ENCODE measurements around the gene ANKFY1.

ANKFY1 gene

GRCh38 chr17:4184811-4185210, 79.0 kb downstream of the ANKFY1 start:
- TF ChIP-seq CTCF (IDR thresholded peaks at IDR 0.05; ENCODE audit: control extremely low read depth, extremely low read depth, low read depth, missing control alignments) = no peak
- no peak for DNase-seq (ENCODE audit: extremely low spot score)
- POLR2A ChIA-PET = no interaction called here
- CTCF ChIA-PET = interaction anchor here (2.3 kb wide), 1 partner anchor 15 kb away, joined by 7 read pairs; no protein-coding TSS in a partner anchor

GRCh38 chr17:4182043-4182442, 81.7 kb downstream of the ANKFY1 start:
- DNase-seq (ENCODE audit: extremely low spot score) = no peak
- no peak for TF ChIP-seq CTCF (IDR thresholded peaks at IDR 0.05; ENCODE audit: control extremely low read depth, extremely low read depth, low read depth, missing control alignments)
- ChIA-PET POLR2A (no interaction called here), CTCF (interaction anchor here (1.0 to 1.2 kb wide), 2 partner anchors 18 to 22 kb away, joined by 3 to 5 read pairs; no protein-coding TSS in a partner anchor)

GRCh38 chr17:4180791-4181190, 83.0 kb downstream of the ANKFY1 start:
- ChIA-PET POLR2A (no interaction called here), CTCF (interaction anchor here (1.0 to 1.2 kb wide), 2 partner anchors 19 to 21 kb away, joined by 3 to 5 read pairs; no protein-coding TSS in a partner anchor)
- DNase-seq (ENCODE audit: extremely low spot score) = no peak
- TF ChIP-seq CTCF (IDR thresholded peaks at IDR 0.05; ENCODE audit: control extremely low read depth, extremely low read depth, low read depth, missing control alignments) = no peak

GRCh38 chr17:4179071-4179470, 84.7 kb downstream of the ANKFY1 start:
- TF ChIP-seq CTCF (IDR thresholded peaks at IDR 0.05; ENCODE audit: control extremely low read depth, extremely low read depth, low read depth, missing control alignments) = no peak
- CTCF ChIA-PET = no interaction called here
- DNase-seq (ENCODE audit: extremely low spot score) = no peak
- POLR2A ChIA-PET = no interaction called here

GRCh38 chr17:4178651-4179050, 85.1 kb downstream of the ANKFY1 start:
- TF ChIP-seq CTCF (IDR thresholded peaks at IDR 0.05; ENCODE audit: control extremely low read depth, extremely low read depth, low read depth, missing control alignments) = no peak
- ChIA-PET CTCF (interaction anchor here (1.2 kb wide), 1 partner anchor 234 kb away, joined by 3 read pairs; no protein-coding TSS in a partner anchor), POLR2A (no interaction called here)
- DNase-seq (ENCODE audit: extremely low spot score) = no peak

- no peak for TF ChIP-seq CTCF (IDR thresholded peaks at IDR 0.05; ENCODE audit: control extremely low read depth, extremely low read depth, low read depth, missing control alignments)
These were observed 86.0 kb downstream of the ANKFY1 start for GRCh38 chr17:4177806-4178205.

More at GRCh38 chr17:4177806-4178205, 86.0 kb downstream of the ANKFY1 start:
- no peak for DNase-seq (ENCODE audit: extremely low spot score)
- ChIA-PET POLR2A (no interaction called here), CTCF (interaction anchor here (1.2 to 4.3 kb wide), 3 partner anchors 23 to 235 kb away, joined by 3 to 12 read pairs (median 3); no protein-coding TSS in a partner anchor)
